Measurements from ENCODE around the gene STK24.

STK24 gene

DNA sequence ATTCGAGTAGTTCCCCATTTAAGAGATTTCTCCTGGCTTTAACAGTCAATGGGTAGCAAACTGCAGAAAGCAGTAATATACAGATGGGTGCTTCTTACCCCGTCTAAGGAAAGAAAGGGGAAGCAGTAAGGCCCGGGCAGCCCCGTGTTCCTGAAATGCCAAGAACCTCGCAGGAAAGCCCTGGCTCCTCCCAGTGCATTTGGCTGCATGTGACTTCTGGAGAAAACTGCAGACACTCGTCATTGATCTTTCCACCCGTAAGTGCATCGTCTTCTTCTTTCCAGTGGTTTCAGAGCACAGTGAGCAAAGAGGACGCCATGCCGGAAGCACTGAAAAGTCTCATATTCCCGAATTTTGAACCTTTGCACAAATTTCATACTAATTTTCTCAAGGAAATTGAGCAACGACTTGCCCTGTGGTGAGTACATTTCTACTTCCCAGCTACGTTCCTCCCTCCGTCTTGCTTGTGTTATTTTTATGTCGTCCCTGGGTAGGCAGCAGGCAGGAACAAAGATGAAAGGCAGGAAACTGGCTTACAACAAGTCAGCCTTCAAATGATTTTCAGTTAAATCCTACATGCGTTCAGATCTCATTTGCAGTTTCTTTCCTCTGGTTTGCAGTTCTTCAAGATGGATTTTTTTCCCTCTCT, 165.2 kb downstream of the STK24 start:
- no peak for DNase-seq (ENCODE audit: low read depth in 3 of 3)

DNA sequence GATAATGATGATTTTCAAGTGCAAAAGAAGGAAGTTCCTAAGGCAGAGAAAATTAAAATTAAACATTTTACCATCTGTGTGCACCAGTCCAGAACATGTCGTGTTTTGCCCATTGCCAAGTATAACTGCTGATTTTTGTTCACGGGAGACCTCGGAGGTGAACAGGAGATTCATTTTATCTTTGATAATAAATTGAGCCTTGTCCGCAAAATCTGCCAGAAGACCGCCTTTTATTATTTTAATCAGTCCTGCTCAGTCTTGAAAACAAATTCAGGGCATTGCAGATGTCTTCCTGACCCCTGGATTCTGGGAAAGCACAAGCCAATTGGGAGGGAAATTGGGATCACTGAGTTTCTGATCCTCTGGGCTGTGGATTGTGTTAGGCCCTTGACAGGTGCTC, 165.9 kb downstream of the STK24 start:
- DNase-seq (ENCODE audit: low read depth in 3 of 3): no peak

DNA sequence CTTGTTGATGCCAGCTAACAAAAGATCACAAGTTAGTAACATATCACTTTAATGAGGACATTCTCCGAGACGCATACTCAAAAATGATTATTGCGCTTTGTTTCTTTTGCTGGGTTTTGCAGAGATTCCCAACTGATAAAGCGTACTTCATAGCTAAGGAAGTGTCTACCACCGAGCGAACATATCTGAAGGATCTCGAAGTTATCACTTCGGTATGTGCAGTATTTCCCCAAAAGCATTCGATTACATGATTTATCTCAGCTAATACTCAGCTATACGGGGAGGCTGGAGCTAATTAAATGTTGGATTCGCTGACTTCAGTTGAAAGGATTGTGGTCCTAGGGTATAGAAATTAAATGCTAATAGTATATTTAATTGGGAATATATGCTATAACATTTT, 166.3 kb downstream of the STK24 start:
- no peak for DNase-seq (ENCODE audit: low read depth in 3 of 3)

DNA sequence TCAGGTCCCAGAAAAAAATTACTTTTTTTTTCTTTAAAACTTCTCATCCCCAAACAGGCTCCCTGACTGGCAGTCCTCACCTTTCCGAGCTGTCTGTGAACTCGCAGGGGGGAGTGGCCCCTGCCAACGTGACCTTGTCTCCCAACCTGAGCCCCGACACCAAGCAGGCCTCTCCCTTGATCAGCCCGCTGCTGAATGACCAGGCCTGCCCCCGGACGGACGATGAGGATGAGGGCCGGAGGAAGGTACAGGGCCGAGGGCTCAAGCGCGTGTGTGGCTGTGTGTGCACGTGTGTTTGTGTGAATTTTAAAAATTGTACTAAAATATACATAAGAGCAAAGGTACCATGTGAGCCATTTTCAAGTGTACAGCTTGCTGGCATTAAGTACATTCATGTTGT, 167.6 kb downstream of the STK24 start:
- no peak for DNase-seq (ENCODE audit: low read depth in 3 of 3)

DNA sequence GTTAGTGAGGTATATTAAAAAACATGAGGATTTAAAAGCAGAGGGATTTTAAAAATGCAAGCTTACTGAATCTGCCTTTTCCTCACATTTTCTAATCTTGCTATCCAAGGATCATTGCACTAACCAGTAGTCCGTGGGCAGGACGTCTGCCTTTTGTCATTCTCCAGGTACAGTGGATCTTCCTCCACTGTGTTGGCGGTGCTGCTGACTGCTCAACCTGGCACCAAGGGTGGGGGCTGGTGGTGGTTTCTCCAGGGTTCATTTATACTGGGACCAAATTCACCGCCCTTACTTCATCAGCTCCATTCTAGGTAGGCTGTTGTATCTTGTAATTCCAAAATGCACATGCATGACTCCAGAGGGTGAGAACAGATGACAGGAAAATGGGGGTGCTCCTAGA, 169.3 kb downstream of the STK24 start:
- DNase-seq (ENCODE audit: low read depth in 3 of 3): no peak

DNA sequence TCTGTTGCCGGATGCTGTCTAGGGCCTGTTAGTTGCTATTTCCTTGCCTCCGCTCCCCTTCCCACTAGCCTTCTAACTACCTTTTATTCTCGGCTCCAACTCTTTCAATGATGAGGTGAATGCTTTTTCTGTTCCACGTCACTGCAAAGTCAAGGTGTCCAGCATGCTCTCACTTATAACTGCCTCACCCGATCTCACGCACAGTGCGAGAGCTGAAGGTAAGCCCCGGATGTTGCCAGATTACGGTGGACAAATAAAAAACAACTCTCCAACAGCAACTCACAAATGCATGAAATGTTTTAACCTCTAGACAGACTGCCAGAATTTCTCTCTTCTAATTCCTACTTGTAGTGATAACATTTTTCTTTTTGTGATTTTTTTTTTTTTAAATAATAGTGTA, 169.9 kb downstream of the STK24 start:
- no peak for DNase-seq (ENCODE audit: low read depth in 3 of 3)

DNA sequence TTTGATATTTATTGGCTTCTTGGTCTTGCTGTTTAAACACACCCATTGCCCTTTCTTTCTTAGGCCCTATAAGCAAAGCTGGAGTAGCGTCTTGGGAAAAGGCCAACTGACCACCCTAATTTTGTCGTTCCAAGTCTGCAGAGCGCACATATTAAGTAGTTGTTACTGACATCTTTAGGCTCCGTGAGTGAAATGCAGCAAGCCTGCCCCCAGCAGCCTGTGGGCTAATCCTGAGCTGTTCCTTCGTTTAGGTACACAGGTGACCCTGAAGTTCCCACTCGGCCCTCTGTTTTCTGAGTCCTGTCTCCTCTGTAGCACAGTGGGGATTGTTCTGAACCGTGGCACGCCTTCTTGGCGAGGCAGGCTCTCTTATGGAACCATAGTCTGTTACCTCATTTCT, 170.5 kb downstream of the STK24 start:
- no peak for DNase-seq (ENCODE audit: low read depth in 3 of 3)

DNA sequence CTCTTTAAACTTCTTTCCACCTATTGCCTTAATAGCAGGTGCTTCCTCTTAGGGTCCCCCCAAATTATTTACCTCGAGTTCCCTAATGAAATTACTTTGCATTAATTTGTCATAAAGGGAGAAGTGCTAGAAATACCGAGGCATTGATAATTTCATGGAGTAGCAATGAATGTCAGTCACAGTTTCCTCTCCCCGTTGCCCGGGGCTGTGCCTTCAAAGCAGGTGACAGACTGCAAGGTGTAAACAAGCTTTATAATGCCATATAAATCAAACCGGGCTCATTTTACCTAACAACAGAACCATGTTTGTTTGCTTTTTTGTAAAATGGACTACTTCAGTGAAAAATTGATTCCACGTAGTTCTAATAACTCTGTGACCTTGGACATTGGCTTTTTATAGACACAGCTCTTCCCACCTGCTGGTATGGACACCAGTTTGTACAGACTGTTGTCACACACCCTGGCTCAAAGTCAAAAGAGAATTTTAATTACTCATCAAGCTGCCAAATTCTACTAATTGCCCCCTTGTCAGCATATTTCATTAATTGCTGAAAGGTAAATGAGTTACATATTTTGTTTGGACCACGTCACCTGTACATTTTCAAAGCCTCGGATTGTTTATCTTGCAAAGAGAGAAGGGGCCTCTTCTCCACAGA, 171.1 kb downstream of the STK24 start:
- DNase-seq (ENCODE audit: low read depth in 3 of 3): no peak

DNA sequence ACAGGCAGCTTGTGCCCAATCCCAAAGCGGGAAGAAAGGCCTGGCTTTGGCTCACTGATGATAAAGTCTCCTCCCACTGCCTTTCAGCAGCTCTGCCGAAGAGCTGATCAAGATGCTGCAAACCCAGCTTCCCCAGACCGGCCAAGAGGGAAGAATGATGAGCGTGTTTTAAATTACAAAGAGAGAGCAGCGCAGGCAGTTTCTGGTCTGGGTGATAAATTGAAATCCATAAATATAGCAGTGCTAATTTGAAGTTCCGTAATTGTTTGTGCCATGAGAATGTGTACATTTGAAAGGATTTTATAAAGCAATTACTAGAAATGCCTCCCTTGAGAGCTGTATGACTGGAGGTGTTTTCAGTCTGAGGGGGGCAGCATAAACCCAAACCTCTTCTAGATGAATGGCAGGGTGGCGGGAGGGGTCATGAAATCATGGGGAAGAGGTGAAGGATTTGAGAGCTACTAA, 171.8 kb downstream of the STK24 start:
- DNase-seq (ENCODE audit: low read depth in 3 of 3): no peak

DNA sequence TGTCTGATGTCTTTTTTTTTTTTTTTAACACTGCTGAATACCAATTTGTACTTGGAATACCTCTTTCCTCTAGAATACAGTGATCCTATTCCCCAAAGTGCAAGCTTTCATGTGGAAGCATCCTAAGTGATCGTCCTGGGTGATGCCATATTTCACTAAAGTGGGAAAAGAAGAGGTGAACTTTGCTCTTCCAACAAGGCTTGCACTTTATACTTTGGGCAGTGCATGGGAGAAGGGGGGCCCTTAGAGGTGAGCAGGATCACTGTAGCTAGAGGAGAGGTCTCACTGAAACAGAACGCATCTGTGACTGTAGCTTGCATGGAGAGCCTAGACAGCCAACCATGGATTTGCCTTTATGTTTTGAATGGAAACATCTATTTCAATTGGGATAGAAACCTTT, 173.8 kb downstream of the STK24 start:
- no peak for DNase-seq (ENCODE audit: low read depth in 3 of 3)

DNA sequence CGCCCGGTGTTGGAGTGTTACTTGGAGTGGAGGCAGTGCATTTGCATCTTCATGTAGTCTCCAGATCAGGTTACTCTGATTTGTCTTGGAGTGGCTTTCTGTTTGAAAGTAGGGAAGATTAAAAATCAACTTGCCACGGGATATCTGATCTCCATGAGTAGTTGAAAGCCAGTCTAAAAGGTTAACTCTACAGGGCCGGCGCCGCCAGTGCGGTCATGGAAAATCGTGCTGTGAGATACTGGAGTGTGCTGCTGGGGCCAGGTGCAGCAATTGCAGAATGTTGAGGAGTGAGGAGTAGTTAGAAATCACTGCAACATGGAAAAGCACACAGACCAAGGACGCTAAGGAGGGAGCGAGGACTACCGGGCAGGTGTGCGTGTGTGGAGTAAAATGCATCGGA, 175.0 kb downstream of the STK24 start:
- no peak for DNase-seq (ENCODE audit: low read depth in 3 of 3)

DNA sequence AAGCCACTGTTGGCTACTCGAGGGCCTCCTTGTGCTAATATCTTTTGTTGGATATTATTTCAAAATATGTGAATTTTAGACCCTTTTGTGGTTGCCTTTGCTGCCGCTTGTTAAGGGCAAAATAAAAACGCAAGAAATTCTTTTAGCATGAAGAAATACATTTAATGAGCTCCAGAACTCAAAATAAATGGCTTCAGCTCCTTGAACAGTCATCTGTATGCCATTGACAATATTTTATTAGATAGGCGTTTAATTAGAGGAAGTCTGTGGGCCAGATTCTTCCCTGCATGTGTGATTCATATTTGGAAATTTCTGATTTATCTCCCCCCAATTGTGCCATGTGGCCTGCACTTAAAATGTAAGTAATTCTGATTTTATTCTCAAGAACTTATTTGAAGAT, 177.2 kb downstream of the STK24 start:
- no peak for DNase-seq (ENCODE audit: low read depth in 3 of 3)

DNA sequence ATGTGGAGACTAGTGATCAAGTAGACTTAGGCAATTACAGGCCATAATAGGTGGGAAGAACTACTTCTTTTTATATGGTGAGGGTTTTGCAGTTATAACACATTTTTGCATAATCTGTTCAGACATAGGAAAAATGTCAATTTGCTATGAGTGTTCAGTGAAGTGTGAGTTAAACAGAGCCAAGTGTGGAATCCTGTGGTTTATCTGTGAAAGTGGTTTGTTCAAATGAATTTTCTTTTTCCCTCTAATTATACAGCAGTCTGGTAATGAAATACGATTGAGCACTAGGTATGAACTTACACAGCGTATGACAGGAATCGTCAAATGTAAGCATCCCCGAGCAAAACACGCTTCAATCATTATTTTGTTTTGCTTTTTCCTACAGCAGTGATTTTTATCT, 178.3 kb downstream of the STK24 start:
- no peak for DNase-seq (ENCODE audit: low read depth in 3 of 3)

DNA sequence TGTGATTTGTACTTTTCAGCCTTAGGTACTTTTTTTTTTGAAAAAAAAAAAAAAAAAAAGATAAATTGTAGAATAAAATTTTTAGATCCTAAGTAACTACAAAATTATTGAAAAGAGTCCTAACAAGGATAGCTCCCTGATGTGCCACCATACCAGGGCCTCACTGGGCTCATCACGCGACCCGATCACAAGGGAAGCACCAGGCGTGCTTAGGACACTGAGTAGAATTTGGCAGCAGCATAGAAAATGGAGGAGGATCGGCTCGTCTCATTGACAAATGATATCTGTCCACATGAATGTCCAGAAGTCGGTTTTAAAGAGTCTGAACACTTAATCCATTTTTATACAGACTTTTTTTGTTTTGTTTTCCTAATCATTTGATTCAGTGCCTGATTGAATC, 179.0 kb downstream of the STK24 start:
- DNase-seq (ENCODE audit: low read depth in 3 of 3): no peak

DNA sequence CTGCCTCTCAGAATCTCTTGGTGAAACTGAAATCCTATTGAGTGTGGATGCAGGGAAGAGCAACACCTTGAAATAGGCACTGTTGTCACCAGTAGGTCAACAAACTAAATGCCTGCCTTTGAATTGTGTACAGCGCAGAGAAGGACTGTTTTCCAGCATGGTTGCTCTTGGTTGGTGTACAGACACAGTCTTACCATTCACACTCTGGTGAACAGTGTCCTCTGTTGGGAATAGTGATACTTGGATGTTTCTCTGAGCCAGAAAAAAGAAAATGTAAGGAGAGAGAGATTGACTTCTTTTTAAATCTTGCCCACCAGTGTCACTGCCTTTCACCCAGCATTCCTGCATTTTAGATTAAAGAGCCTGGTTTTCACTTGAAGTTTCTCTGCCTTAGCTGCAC, 179.7 kb downstream of the STK24 start:
- DNase-seq (ENCODE audit: low read depth in 3 of 3): no peak

DNA sequence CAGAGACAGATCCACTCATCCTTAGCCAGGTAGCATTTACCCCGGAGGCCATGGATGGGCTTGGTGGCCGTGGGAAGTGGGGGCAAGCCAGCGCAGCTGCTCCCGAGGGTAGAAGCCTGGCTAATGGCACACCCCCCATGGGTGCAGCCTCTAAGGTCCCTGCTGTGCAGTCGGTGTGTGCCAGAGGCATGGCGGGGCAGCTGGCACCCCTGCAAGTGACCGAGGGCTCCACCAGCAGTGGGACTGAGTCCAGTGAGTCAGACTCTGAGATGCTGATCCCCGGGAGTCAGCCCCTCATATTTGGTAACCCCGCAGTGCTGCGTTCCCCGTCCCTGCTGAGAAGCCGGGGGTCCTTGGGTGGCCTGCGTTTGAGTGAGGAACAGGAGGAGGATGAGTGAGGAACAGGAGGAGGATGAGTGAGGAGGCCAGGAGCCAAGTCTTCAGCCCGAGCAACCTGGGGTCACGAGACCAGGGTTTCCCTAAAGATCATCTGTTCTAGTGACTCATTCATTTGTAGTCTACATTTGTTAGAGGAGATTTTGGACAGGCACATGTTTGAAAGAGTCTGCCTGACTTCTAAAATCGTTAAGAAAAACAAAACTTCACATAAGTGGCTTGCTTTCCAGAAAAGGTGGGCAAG, 180.7 kb downstream of the STK24 start:
- no peak for DNase-seq (ENCODE audit: low read depth in 3 of 3)
